Body of pancreas (tissue), 4 donors: ENCODE data around the gene MYO9B. TPM values are rescaled to one million over a fixed set of nuclear protein-coding genes. Genes with fewer than 3 reads are reported as not detected.

ENCODE experiments used
- ATAC-seq: fragments of 150-250 bp; one replicate; pipeline ENCODE4 v1.9.1; 2016
- DNase-seq, 4 donors: peaks; one replicate each; pipeline ENCODE4 v3.0.0-alpha.2; 2019
- H3K27ac ChIP-seq, 4 donors: fragments of 200-600 bp; sonication (generic); 1 replicate in 3 of 4; 2 replicates in 1 of 4; pipeline versions ENCODE4 v1.5.1 to v1.6.1; 2016 to 2019; ENCODE audit warnings: mild to moderate bottlenecking in 1 of 4, mixed read lengths in 1 of 4, moderate library complexity in 1 of 4
- H3K27me3 ChIP-seq, 2 donors: fragments of 200-600 bp; sonication (generic); one replicate each; pipeline ENCODE4 v1.6.0; 2016; ENCODE audit warnings: mild to moderate bottlenecking in 1 of 2
- H3K36me3 ChIP-seq, 2 donors: fragments of 200-600 bp; sonication (generic); replicated peaks in 1 of 2; 2 replicates each; pipeline ENCODE4 v1.5.1; 2016; ENCODE audit warnings: low read depth in 2 of 2; ENCODE audit not compliant: insufficient read depth in 1 of 2
- H3K4me1 ChIP-seq: fragments of 200-600 bp; sonication (generic); one replicate; pipeline ENCODE4 v1.6.0; 2016
- H3K4me3 ChIP-seq, 2 donors: fragments of 200-600 bp; sonication (generic); 1 replicate in 1 of 2; 2 replicates in 1 of 2; pipeline ENCODE4 v1.5.1; 2016 to 2019
- H3K9me3 ChIP-seq, 3 donors: fragments of 200-600 bp; sonication (generic); 1 replicate in 2 of 3; 2 replicates in 1 of 3; pipeline ENCODE4 v1.5.1; 2016
- CTCF ChIP-seq, 7 experiments: fragments of 450-650 bp in 4 of 7; fragments of 200-600 bp in 3 of 7; sonication (generic) in 3 of 7; IDR thresholded peaks; one replicate each; pipeline ENCODE4 v1.5.1; 2016 to 2019; ENCODE audit warnings: antibody characterized with exemption in 7 of 7
- POLR2A ChIP-seq, 3 donors: fragments of 450-650 bp; IDR thresholded peaks; one replicate each; pipeline ENCODE4 v1.6.1; 2016; ENCODE audit warnings: antibody characterized with exemption in 3 of 3, mild to moderate bottlenecking in 2 of 3
- WGBS, 2 donors: methylation state at CpG; one replicate each; pipeline ENCODE4 v1.1.5; 2017; 5-methylcytosine and 5-hydroxymethylcytosine counted together
- intact Hi-C: fragments of 100-400 bp; cut with DNase I; formaldehyde crosslinking; loops from one replicate; pipeline ENCODE4 v1.15.1; 2023
- total RNA-seq, 2 donors: library from RNA; depleted of rRNA; stranded (reverse); fragments of >200 nt; gene quantifications; one replicate each; pipeline ENCODE4 v1.1.0, GENCODE V29; 2016

Gene MYO9B
- total RNA-seq, 2 donors from 2014 or later = 26.2 to 56.0 TPM

DNA sequence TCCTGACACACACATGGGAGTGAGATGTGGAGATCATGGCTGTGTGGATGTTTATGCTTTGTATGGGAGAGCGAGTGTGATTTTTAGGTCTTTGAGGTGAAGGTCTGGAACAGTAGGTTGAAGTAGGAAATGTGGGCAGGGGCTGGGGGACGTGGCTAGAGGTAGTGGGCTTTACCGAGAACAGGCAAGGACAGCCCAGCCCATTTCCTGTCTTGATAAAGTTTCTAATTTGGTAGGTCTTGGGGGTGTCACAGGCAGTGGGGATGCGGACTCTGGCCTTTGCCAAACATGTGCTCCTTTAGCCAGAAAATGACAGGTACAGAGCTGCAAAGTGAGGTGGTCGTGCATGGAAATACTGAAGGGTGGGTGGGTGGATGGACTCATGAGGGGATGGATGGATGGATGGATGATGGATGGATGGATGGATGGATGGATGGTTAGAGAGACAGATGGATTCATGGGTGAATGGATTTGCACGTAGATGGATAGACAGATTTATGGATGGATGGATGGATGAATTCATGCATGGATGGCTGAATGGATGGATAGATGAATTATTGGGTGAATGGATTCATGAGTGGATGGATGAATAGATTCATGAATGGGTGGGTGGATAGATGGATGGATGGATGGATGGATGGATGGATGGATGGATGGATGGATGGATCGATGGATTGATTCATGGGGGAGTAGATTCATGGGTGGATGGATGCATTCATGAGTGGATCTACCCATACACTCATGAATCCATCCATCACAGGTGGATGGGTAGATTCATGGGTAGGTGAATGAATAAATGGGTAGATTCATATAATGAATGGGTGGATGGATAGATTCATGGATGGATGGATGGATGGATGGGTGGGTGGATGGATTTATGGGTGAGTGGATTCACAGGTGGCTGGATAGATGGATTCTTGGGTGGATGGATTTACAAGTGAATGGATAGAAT is 70.2 kb downstream of the MYO9B start:
- intact Hi-C loops = no loop called here
- no peaks in the 10 kb centered on the region for H3K36me3 ChIP-seq
- TF ChIP-seq CTCF (IDR thresholded peaks at IDR 0.05) (no peak), POLR2A (IDR thresholded peaks at IDR 0.05) (no peak)
- no peak for DNase-seq
- 90 to 94% methylated on average over 7 of the region's 7 CpGs for WGBS, 2 donors
- no peaks in the 10 kb centered on the region for H3K9me3 ChIP-seq
- no peak overlapping the region for H3K4me3 ChIP-seq
- H3K4me1 ChIP-seq = no peaks in the 10 kb centered on the region
- H3K27ac ChIP-seq = no peak overlapping the region
- no peak for ATAC-seq
- no peaks in the 10 kb centered on the region for H3K27me3 ChIP-seq

- no peak for DNase-seq
- Histone ChIP-seq H3K4me3 (no peak overlapping the region), H3K4me1 (no peaks in the 10 kb centered on the region), H3K36me3 (peaks cover 0 to 5% of the 10 kb centered on the region in 2 donors), H3K27ac (no peak overlapping the region), H3K27me3 (no peaks in the 10 kb centered on the region), H3K9me3 (no peaks in the 10 kb centered on the region)
- TF ChIP-seq CTCF (IDR thresholded peaks at IDR 0.05) (no peak), POLR2A (IDR thresholded peaks at IDR 0.05) (no peak)
- ATAC-seq = no peak
- intact Hi-C loops = no loop called here
- WGBS, 2 donors = 78 to 81% methylated on average over 3 to 5 of the region's 5 CpGs
Observed at GRCh38 chr19:17148130-17148529, 72.6 kb downstream of the MYO9B start.

- no peaks in the 10 kb centered on the region for H3K27me3 ChIP-seq
- peaks cover 0 to 10% of the 10 kb centered on the region in 2 donors for H3K36me3 ChIP-seq
- ATAC-seq (no peak), DNase-seq (no peak)
- no peaks in the 10 kb centered on the region for H3K9me3 ChIP-seq
- intact Hi-C loops = no loop called here
- no peak overlapping the region for H3K27ac ChIP-seq
- 72 to 84% methylated on average over 12 to 13 of the region's 13 CpGs for WGBS, 2 donors
- TF ChIP-seq POLR2A (IDR thresholded peaks at IDR 0.05) (no peak), CTCF (IDR thresholded peaks at IDR 0.05) (no peak)
- no peak overlapping the region for H3K4me3 ChIP-seq
- H3K4me1 ChIP-seq = no peaks in the 10 kb centered on the region
Observed at GRCh38 chr19:17149393-17150135, 74.0 kb downstream of the MYO9B start.

DNA sequence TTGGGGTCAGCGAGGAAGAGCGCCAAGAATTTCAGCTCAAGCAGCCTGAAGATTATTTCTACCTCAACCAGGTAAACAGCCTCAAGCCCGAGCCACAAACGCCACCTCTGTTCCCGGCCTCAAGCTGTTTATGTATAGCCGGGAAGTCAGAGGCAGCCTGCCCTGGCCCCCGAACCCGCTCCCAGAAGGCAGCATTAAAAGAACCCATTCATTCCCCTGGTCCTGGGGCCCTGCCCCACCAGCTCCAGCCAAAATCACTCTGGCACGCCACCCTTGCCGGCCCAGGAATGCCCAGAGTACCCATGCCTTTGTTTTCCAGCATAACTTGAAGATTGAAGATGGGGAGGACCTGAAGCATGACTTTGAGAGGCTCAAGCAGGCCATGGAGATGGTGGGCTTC is 78.4 kb downstream of the MYO9B start:
- no peaks in the 10 kb centered on the region for H3K9me3 ChIP-seq
- H3K36me3 ChIP-seq = peaks cover 0 to 12% of the 10 kb centered on the region in 2 donors
- H3K4me1 ChIP-seq = no peaks in the 10 kb centered on the region
- TF ChIP-seq CTCF (IDR thresholded peaks at IDR 0.05) (no peak), POLR2A (IDR thresholded peaks at IDR 0.05) (no peak)
- ATAC-seq (no peak), DNase-seq (no peak)
- intact Hi-C loops = no loop called here
- no peak overlapping the region for H3K27ac ChIP-seq
- WGBS, 2 donors = 97 to 99% methylated on average over 10 of the region's 10 CpGs
- H3K27me3 ChIP-seq = no peaks in the 10 kb centered on the region
- H3K4me3 ChIP-seq = no peak overlapping the region
